Fibroblast of the aortic adventitia (primary cell): ENCODE results near the gene PRDM1. TPM values are rescaled to one million over a fixed set of nuclear protein-coding genes. Genes with fewer than 3 reads are reported as not detected.

Experiments used
- DNase-seq: peaks from one replicate; pipeline ENCODE4 v3.0.0-alpha.2; 2010; ENCODE audit warnings: low read depth
- H3K4me3 ChIP-seq: 2 replicates; pipeline ENCODE4 v1.5.1; 2011; ENCODE audit warnings: low read depth, mild to moderate bottlenecking, control low read depth, low read length, moderate library complexity
- CTCF ChIP-seq: IDR thresholded peaks from 2 replicates; pipeline ENCODE4 v1.5.1; 2011; ENCODE audit warnings: mild to moderate bottlenecking, low read length, control low read depth, inconsistent platforms; ENCODE audit not compliant: insufficient read depth
- total RNA-seq: library from RNA; depleted of rRNA; stranded (reverse); fragments of >200 nt; gene quantifications from 2 replicates; pipeline ENCODE4 v1.2.3, GENCODE V29; 2012; ENCODE audit warnings: low replicate concordance

The PRDM1 gene
- total RNA-seq, 1 donor, result 2.8 TPM

GRCh38 chr6:106119546-106119945 is 33.4 kb downstream of the PRDM1 start:
- no peak for TF ChIP-seq CTCF
- no peak overlapping the region for H3K4me3 ChIP-seq
- DNase-seq, result no peak

- H3K4me3 ChIP-seq, result no peak overlapping the region
- no peak for TF ChIP-seq CTCF
- no peak for DNase-seq
Measured at GRCh38 chr6:106120006-106120405, 33.9 kb downstream of the PRDM1 start.

DNA sequence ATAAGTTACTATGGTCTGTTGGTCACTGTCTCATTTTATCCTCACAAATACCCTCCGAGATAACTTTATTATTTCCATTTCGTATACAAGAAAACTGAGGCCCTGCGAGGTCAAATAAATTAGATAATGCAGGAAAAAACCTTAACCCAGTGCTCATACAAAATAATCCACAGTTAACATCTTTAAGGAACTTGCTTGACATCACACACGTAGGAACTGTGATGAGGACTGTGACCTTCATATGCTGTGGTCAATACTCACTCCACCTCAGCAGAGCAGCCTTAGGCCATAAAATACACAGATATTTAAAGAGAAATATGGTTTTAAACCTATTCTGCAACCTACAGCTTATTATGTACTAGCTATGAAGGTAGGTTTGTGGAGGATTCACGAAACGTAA is 34.3 kb downstream of the PRDM1 start:
- TF ChIP-seq CTCF, result no peak
- H3K4me3 ChIP-seq, result no peak overlapping the region
- DNase-seq, result no peak

- no peak overlapping the region for H3K4me3 ChIP-seq
- no peak for TF ChIP-seq CTCF
- DNase-seq, result no peak
Measured at GRCh38 chr6:106122306-106122918, 36.3 kb downstream of the PRDM1 start.

DNA sequence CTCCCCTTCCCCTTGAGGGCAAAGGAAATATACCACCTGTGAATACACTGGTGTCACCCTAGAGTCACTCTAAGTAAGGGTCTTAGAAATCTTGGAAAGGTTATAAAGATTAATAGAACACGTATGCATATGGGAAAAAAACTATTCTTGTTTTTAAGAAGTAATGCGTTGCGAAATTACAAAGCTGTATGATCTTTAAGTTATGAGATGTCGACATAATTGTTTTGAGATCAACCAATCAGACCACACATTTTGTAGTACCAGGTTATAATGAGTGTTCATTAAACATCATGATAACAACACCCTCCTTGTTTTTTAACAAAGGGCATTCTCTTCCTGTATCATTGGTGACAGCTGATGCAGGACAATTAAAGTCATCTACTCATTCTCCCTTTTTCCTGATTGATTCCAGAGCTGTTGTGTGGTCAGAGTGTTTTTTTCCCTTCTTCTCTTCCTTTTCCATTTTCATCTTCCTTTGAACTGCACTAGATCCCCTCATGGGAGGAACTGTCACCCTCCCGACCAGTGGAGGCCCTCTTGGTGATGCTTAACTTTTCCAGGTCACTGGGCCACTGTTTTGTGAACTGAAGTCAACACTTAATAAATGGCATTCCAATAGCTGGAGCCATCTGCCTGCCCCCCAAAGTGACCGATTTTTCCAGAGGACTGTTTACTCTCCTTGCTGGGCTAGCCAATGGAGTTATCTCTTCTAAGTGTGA is 37.0 kb downstream of the PRDM1 start:
- DNase-seq, result no peak
- no peak overlapping the region for H3K4me3 ChIP-seq
- TF ChIP-seq CTCF, result no peak

DNA sequence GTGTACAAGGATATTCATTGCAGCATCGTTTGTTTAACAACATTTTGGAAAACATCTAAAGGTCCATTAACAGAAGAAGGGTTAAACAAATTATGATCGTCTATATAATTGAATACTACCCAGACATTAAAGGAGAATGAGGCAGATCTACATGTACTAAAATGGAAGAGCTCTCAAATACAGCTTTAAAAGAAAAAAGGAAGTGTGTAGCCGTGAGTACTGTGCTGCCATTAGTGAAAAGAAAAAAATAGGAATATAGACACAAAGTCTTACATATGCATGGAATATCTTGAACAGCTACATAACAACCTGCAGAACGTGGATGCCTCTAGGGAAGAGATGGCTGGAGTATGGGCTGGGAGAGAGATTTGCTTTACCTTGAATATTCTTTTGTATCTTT is 37.9 kb downstream of the PRDM1 start:
- no peak for DNase-seq

More for the DNA sequence above, 37.9 kb downstream of the PRDM1 start:
- no peak overlapping the region for H3K4me3 ChIP-seq
- TF ChIP-seq CTCF, result no peak
